PC-3 (cell line): ENCODE measurements around the gene ST3GAL3.

ENCODE experiments used
- EZH2phosphoT487 ChIP-seq: fragments of 300-600 bp; sonication (generic); IDR thresholded peaks from 2 replicates; pipeline ENCODE4 v1.6.1; 2018; ENCODE audit warnings: mild to moderate bottlenecking, antibody characterized with exemption, low read length, borderline replicate concordance
- TF ChIP-seq, protein P1 (sequence below): fragments of 300-600 bp; sonication (generic); conservative IDR thresholded peaks from 2 replicates; pipeline ENCODE4 v1.5.1; 2017; ENCODE audit warnings: antibody characterized with exemption, low read depth, mild to moderate bottlenecking, low read length

DNA sequence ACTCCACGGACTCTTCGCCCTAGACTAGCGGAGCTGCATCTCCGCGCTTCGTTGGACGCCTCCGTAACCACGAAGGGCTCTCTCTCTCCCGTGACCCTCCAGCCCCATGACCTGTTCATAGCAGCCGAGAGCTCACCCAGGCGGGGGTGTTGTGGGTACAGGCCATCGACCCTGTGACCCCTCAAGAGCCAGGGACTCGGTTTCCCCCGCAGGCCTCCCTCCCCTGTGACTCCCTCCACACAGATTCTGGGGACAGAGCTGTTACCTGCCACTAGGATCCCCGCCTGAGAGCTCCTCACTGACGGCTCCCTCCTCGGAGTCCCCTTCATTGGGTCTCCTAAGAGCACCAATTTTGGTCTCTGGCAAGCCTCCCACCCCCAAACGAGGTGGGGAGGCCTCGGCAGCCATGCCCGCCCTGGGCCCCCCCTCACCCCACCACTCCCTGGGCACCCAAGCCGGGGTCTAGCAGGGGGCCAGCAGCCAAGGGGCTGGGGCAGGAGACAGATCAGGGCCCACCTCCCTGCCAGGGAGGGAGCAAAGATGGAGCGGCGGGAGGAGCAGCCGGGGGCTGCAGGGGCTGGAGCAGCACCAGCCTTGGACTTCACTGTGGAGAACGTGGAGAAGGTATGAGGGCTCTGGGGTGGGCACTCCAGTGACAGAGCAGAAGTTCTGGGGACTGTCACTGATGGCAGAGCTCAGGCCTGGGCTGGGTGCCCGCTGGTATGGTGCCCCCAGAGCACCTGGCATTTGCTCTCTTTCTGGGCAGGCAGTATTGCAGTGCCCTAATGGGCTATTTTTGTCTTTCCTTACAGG, 239.9 kb downstream of the ST3GAL3 start:
- TF ChIP-seq, protein P1, sequence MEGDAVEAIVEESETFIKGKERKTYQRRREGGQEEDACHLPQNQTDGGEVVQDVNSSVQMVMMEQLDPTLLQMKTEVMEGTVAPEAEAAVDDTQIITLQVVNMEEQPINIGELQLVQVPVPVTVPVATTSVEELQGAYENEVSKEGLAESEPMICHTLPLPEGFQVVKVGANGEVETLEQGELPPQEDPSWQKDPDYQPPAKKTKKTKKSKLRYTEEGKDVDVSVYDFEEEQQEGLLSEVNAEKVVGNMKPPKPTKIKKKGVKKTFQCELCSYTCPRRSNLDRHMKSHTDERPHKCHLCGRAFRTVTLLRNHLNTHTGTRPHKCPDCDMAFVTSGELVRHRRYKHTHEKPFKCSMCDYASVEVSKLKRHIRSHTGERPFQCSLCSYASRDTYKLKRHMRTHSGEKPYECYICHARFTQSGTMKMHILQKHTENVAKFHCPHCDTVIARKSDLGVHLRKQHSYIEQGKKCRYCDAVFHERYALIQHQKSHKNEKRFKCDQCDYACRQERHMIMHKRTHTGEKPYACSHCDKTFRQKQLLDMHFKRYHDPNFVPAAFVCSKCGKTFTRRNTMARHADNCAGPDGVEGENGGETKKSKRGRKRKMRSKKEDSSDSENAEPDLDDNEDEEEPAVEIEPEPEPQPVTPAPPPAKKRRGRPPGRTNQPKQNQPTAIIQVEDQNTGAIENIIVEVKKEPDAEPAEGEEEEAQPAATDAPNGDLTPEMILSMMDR = no peak
- no peak for TF ChIP-seq EZH2phosphoT487
